Subcutaneous abdominal adipose tissue (tissue), 5 donors: ENCODE results near the gene DENND2A.
A peak's percentile ranks its signal among the peaks of the same experiment; 100 is the strongest.

Source experiments
- H3K27ac ChIP-seq: one replicate; pipeline ENCODE4 v1.7.0; 2013; ENCODE audit warnings: low read depth, mild to moderate bottlenecking, inconsistent platforms, low read length, moderate library complexity
- H3K27me3 ChIP-seq, 5 donors: one replicate each; pipeline ENCODE4 v1.7.0; 2013; ENCODE audit warnings: low read length in 5 of 5, inconsistent platforms in 1 of 5; ENCODE audit not compliant: control insufficient read depth in 5 of 5, insufficient read depth in 4 of 5
- H3K36me3 ChIP-seq, 5 donors: one replicate each; pipeline ENCODE4 v1.7.0; 2013; ENCODE audit warnings: low read length in 5 of 5; ENCODE audit not compliant: control insufficient read depth in 5 of 5, insufficient read depth in 5 of 5
- H3K4me1 ChIP-seq, 5 donors: one replicate each; pipeline ENCODE4 v1.7.0; 2013; ENCODE audit warnings: low read length in 5 of 5, mild to moderate bottlenecking in 3 of 5, moderate library complexity in 1 of 5; ENCODE audit not compliant: control insufficient read depth in 5 of 5, insufficient read depth in 5 of 5
- H3K4me3 ChIP-seq, 5 donors: one replicate each; pipeline ENCODE4 v1.7.0; 2013; ENCODE audit warnings: low read length in 5 of 5, low read depth in 1 of 5
- H3K9ac ChIP-seq, 5 donors: one replicate each; pipeline ENCODE4 v1.7.0; 2013; ENCODE audit warnings: low read length in 5 of 5, mild to moderate bottlenecking in 4 of 5, moderate library complexity in 3 of 5
- H3K9me3 ChIP-seq, 5 donors: one replicate each; pipeline ENCODE4 v1.7.0; 2013; ENCODE audit warnings: low read length in 5 of 5; ENCODE audit not compliant: control insufficient read depth in 5 of 5
- donor health status: healthy.
- donor health status: healthy.
- donor health status: healthy.
- donor health status: healthy.
- donor health status: healthy.

DENND2A gene

GRCh38 chr7:140640727-140641523, at the start of gene DENND2A:
Gene DENND2A (minus strand): TSS chr7:140640813. CDS start chr7:140602397, 38,416 bp downstream.
- Histone ChIP-seq H3K4me3 (peak within 1 kb of the TSS; percentile 56 to 78 (median 76)), H3K27me3 (peaks cover 4 to 27% (median 25%) of the 10 kb centered on the region in 5 donors), H3K9ac (peak within 1 kb of the TSS in 4 of 5 donors; percentile 38 to 79 (median 68)), H3K27ac (peak within 1 kb of the TSS; percentile 78), H3K9me3 (no peaks in the 10 kb centered on the region), H3K36me3 (no peaks in the 10 kb centered on the region), H3K4me1 (peaks cover 12 to 58% (median 40%) of the 10 kb centered on the region in 5 donors)

- Histone ChIP-seq H3K9me3 (no peaks in the 10 kb centered on the region), H3K9ac (no peak overlapping the region), H3K36me3 (peaks cover 4 to 59% (median 44%) of the 10 kb centered on the region in 5 donors), H3K27ac (no peak overlapping the region), H3K4me3 (no peak overlapping the region), H3K27me3 (no peaks in the 10 kb centered on the region), H3K4me1 (no peaks in the 10 kb centered on the region)
Measured at GRCh38 chr7:140689199-140690152, 48.9 kb upstream of the DENND2A start.

- H3K27ac ChIP-seq = no peak overlapping the region
- no peaks in the 10 kb centered on the region for H3K9me3 ChIP-seq
- H3K9ac ChIP-seq = no peak overlapping the region
- H3K4me1 ChIP-seq = no peaks in the 10 kb centered on the region
- H3K36me3 ChIP-seq = peaks cover 4 to 70% (median 53%) of the 10 kb centered on the region in 5 donors
- H3K27me3 ChIP-seq = no peaks in the 10 kb centered on the region
- no peak overlapping the region for H3K4me3 ChIP-seq
Measured at GRCh38 chr7:140688341-140688740, 47.7 kb upstream of the DENND2A start.

- Histone ChIP-seq H3K4me1 (no peaks in the 10 kb centered on the region), H3K27ac (no peak overlapping the region), H3K27me3 (no peaks in the 10 kb centered on the region), H3K9me3 (no peaks in the 10 kb centered on the region), H3K9ac (no peak overlapping the region), H3K36me3 (peaks cover 0 to 73% (median 53%) of the 10 kb centered on the region in 5 donors), H3K4me3 (no peak overlapping the region)
Measured at GRCh38 chr7:140686921-140687320, 46.3 kb upstream of the DENND2A start.

- Histone ChIP-seq H3K27ac (no peak overlapping the region), H3K36me3 (peaks cover 0 to 73% (median 51%) of the 10 kb centered on the region in 5 donors), H3K27me3 (no peaks in the 10 kb centered on the region), H3K9ac (no peak overlapping the region), H3K4me1 (no peaks in the 10 kb centered on the region), H3K4me3 (no peak overlapping the region), H3K9me3 (no peaks in the 10 kb centered on the region)
Measured at GRCh38 chr7:140685407-140686087, 44.9 kb upstream of the DENND2A start.

GRCh38 chr7:140684066-140684950, 43.7 kb upstream of the DENND2A start:
- Histone ChIP-seq H3K9ac (no peak overlapping the region), H3K36me3 (peaks cover 0 to 75% (median 49%) of the 10 kb centered on the region in 5 donors), H3K27me3 (no peaks in the 10 kb centered on the region), H3K9me3 (no peaks in the 10 kb centered on the region), H3K27ac (no peak overlapping the region), H3K4me1 (no peaks in the 10 kb centered on the region), H3K4me3 (no peak overlapping the region)

- no peaks in the 10 kb centered on the region for H3K9me3 ChIP-seq
- H3K27me3 ChIP-seq = no peaks in the 10 kb centered on the region
- H3K4me1 ChIP-seq = no peaks in the 10 kb centered on the region
- no peak overlapping the region for H3K4me3 ChIP-seq
- H3K9ac ChIP-seq = no peak overlapping the region
- no peak overlapping the region for H3K27ac ChIP-seq
- peaks cover 0 to 79% (median 55%) of the 10 kb centered on the region in 5 donors for H3K36me3 ChIP-seq
Measured at GRCh38 chr7:140683657-140684056, 43.0 kb upstream of the DENND2A start.

- Histone ChIP-seq H3K4me3 (no peak overlapping the region), H3K36me3 (peaks cover 0 to 69% (median 45%) of the 10 kb centered on the region in 5 donors), H3K27ac (no peak overlapping the region), H3K9ac (no peak overlapping the region), H3K4me1 (no peaks in the 10 kb centered on the region), H3K9me3 (no peaks in the 10 kb centered on the region), H3K27me3 (no peaks in the 10 kb centered on the region)
Measured at GRCh38 chr7:140681766-140682165, 41.2 kb upstream of the DENND2A start.

GRCh38 chr7:140680886-140681285, 40.3 kb upstream of the DENND2A start:
- H3K27me3 ChIP-seq = no peaks in the 10 kb centered on the region
- H3K4me3 ChIP-seq = no peak overlapping the region
- peaks cover 0 to 68% (median 44%) of the 10 kb centered on the region in 5 donors for H3K36me3 ChIP-seq
- H3K9ac ChIP-seq = no peak overlapping the region
- H3K9me3 ChIP-seq = no peaks in the 10 kb centered on the region
- H3K4me1 ChIP-seq = peaks cover 0 to 8% (median 1%) of the 10 kb centered on the region in 5 donors
- H3K27ac ChIP-seq = no peak overlapping the region
